Sigmoid colon (tissue), 7 donors: ENCODE measurements around the gene ERN2. TPM values are rescaled to one million over a fixed set of nuclear protein-coding genes. Genes with fewer than 3 reads are reported as not detected.

Experiments used
- DNase-seq: peaks from one replicate; pipeline ENCODE4 v3.0.0-alpha.2; 2019
- H3K27ac ChIP-seq, 4 donors: fragments of 200-600 bp; sonication (generic); one replicate each; pipeline ENCODE4 v1.5.1; 2016 to 2019; ENCODE audit warnings: mild to moderate bottlenecking in 1 of 4
- H3K27me3 ChIP-seq, 3 donors: fragments of 200-600 bp; sonication (generic); one replicate each; pipeline ENCODE4 v1.5.1; 2019; ENCODE audit warnings: mild to moderate bottlenecking in 1 of 3
- H3K36me3 ChIP-seq, 4 donors: fragments of 200-600 bp; sonication (generic); one replicate each; pipeline ENCODE4 v1.5.1; 2016 to 2019
- H3K4me1 ChIP-seq, 4 donors: fragments of 200-600 bp; sonication (generic); one replicate each; pipeline ENCODE4 v1.5.1; 2017 to 2019
- H3K4me3 ChIP-seq, 4 donors: fragments of 200-600 bp; sonication (generic); one replicate each; pipeline ENCODE4 v1.5.1; 2017 to 2019; ENCODE audit warnings: mild to moderate bottlenecking in 2 of 4, moderate library complexity in 1 of 4
- H3K9me3 ChIP-seq, 4 donors: fragments of 200-600 bp in 3 of 4; sonication (generic) in 3 of 4; one replicate each; pipeline versions ENCODE4 v1.5.1 to v1.6.1; 2013 to 2019
- CTCF ChIP-seq, 4 experiments: fragments of 450-650 bp in 3 of 4; fragments of 200-600 bp in 1 of 4; IDR thresholded peaks; one replicate each; pipeline ENCODE4 v1.5.1; 2016 to 2019; ENCODE audit warnings: antibody characterized with exemption in 4 of 4, mild to moderate bottlenecking in 3 of 4, moderate library complexity in 2 of 4
- EP300 ChIP-seq, 4 donors: sonication (generic); formaldehyde crosslinking; IDR thresholded peaks; one replicate each; pipeline ENCODE4 v1.6.1; 2017; ENCODE audit warnings: antibody characterized with exemption in 4 of 4
- POLR2A ChIP-seq, 2 donors: fragments of 450-650 bp; IDR thresholded peaks; one replicate each; pipeline ENCODE4 v1.6.1; 2016; ENCODE audit warnings: antibody characterized with exemption in 2 of 2, mild to moderate bottlenecking in 2 of 2, moderate library complexity in 2 of 2
- POLR2AphosphoS5 ChIP-seq, 4 donors: sonication (generic); formaldehyde crosslinking; IDR thresholded peaks; one replicate each; pipeline ENCODE4 v1.6.1; 2017; ENCODE audit warnings: antibody characterized with exemption in 4 of 4
- WGBS, 2 donors: extraction: QIAGEN DNeasy Blood & Tissue Kit; methylation state at CpG; one replicate each; pipeline ENCODE4 v1.1.7; 2013; 5-methylcytosine and 5-hydroxymethylcytosine counted together
- intact Hi-C: fragments of 100-400 bp; cut with DNase I; formaldehyde crosslinking; loops from one replicate; pipeline ENCODE4 v1.15.1; 2023
- polyA plus RNA-seq, 3 donors: library from polyadenylated mRNA; stranded (reverse); fragments of 200-250 nt; gene quantifications; one replicate each; pipeline ENCODE4 v1.2.3, GENCODE V29; 2013
- total RNA-seq, 4 donors: library from RNA; depleted of rRNA; stranded (reverse); fragments of >200 nt; gene quantifications; one replicate each; pipeline ENCODE4 v1.1.0, GENCODE V29; 2016
- donor health status: healthy with polysubstance abuse.
- donor health status: Bipolar disorder and iron deficiency.
- donor health status: healthy.

ERN2 gene
- total and polyA plus RNA-seq, 7 donors: 0.36 to 123 (median 19.9) TPM; not detected in 2

- H3K27me3 ChIP-seq: no peaks in the 10 kb centered on the region
- 91% methylated on average over 4 of the region's 4 CpGs for WGBS, 2 donors
- H3K36me3 ChIP-seq: peaks cover 4 to 84% (median 35%) of the 10 kb centered on the region in 4 donors
- TF ChIP-seq CTCF (IDR thresholded peaks at IDR 0.05): no peak
- no peak for TF ChIP-seq EP300 (IDR thresholded peaks at IDR 0.05)
- no peak for TF ChIP-seq POLR2AphosphoS5 (IDR thresholded peaks at IDR 0.05)
- no peak for TF ChIP-seq POLR2A (IDR thresholded peaks at IDR 0.05)
- no peaks in the 10 kb centered on the region for H3K4me1 ChIP-seq
- intact Hi-C loops: no loop called here
- H3K9me3 ChIP-seq: no peaks in the 10 kb centered on the region
- no peak for DNase-seq
- no peak overlapping the region for H3K27ac ChIP-seq
- H3K4me3 ChIP-seq: no peak overlapping the region
Measured at GRCh38 chr16:23670137-23670776, 42.8 kb downstream of the ERN2 start.

- 95 to 97% methylated on average over 4 of the region's 4 CpGs for WGBS, 2 donors
- TF ChIP-seq EP300 (IDR thresholded peaks at IDR 0.05) (no peak), POLR2A (IDR thresholded peaks at IDR 0.05) (no peak)
- no peak for DNase-seq
- Histone ChIP-seq H3K4me3 (no peak overlapping the region), H3K4me1 (no peaks in the 10 kb centered on the region), H3K36me3 (peaks cover 4 to 88% (median 41%) of the 10 kb centered on the region in 4 donors), H3K9me3 (no peaks in the 10 kb centered on the region), H3K27ac (no peak overlapping the region), H3K27me3 (no peaks in the 10 kb centered on the region)
- intact Hi-C loops: no loop called here
Measured at GRCh38 chr16:23668873-23669272, 44.1 kb downstream of the ERN2 start.

GRCh38 chr16:23668225-23668624, 44.8 kb downstream of the ERN2 start:
- intact Hi-C loops: no loop called here
- Histone ChIP-seq H3K4me3 (no peak overlapping the region), H3K4me1 (no peaks in the 10 kb centered on the region), H3K27ac (no peak overlapping the region), H3K27me3 (no peaks in the 10 kb centered on the region), H3K36me3 (peaks cover 4 to 94% (median 47%) of the 10 kb centered on the region in 4 donors), H3K9me3 (no peaks in the 10 kb centered on the region)
- 78 to 80% methylated on average over 1 of the region's 1 CpG for WGBS, 2 donors
- TF ChIP-seq CTCF (IDR thresholded peaks at IDR 0.05) (no peak), EP300 (IDR thresholded peaks at IDR 0.05) (no peak), POLR2AphosphoS5 (IDR thresholded peaks at IDR 0.05) (no peak), POLR2A (IDR thresholded peaks at IDR 0.05) (no peak)
- no peak for DNase-seq

GRCh38 chr16:23667355-23667659, 45.7 kb downstream of the ERN2 start:
- H3K27me3 ChIP-seq: no peaks in the 10 kb centered on the region
- H3K27ac ChIP-seq: no peak overlapping the region
- no peaks in the 10 kb centered on the region for H3K9me3 ChIP-seq
- TF ChIP-seq CTCF (IDR thresholded peaks at IDR 0.05) (no peak), POLR2A (IDR thresholded peaks at IDR 0.05) (no peak), EP300 (IDR thresholded peaks at IDR 0.05) (no peak), POLR2AphosphoS5 (IDR thresholded peaks at IDR 0.05) (no peak)
- H3K36me3 ChIP-seq: peaks cover 3 to 99% (median 54%) of the 10 kb centered on the region in 4 donors
- WGBS, 2 donors: 97 to 98% methylated on average over 6 of the region's 6 CpGs
- DNase-seq: no peak
- H3K4me3 ChIP-seq: no peak overlapping the region
- intact Hi-C loops: no loop called here
- no peaks in the 10 kb centered on the region for H3K4me1 ChIP-seq

- Histone ChIP-seq H3K27ac (no peak overlapping the region), H3K9me3 (no peaks in the 10 kb centered on the region), H3K4me1 (no peaks in the 10 kb centered on the region), H3K27me3 (no peaks in the 10 kb centered on the region), H3K4me3 (no peak overlapping the region), H3K36me3 (peaks cover 6 to 99% (median 59%) of the 10 kb centered on the region in 4 donors)
- WGBS, 2 donors: 95 to 96% methylated on average over 7 of the region's 7 CpGs
- intact Hi-C loops: no loop called here
- TF ChIP-seq CTCF (IDR thresholded peaks at IDR 0.05) (no peak), EP300 (IDR thresholded peaks at IDR 0.05) (no peak), POLR2A (IDR thresholded peaks at IDR 0.05) (no peak), POLR2AphosphoS5 (IDR thresholded peaks at IDR 0.05) (no peak)
- no peak for DNase-seq
Measured at GRCh38 chr16:23666571-23667354, 46.3 kb downstream of the ERN2 start.
